H1 (cell line): Measurements from ENCODE around the gene FOSB. TPM values are rescaled to one million over a fixed set of nuclear protein-coding genes. Genes with fewer than 3 reads are reported as not detected.
A peak's percentile ranks its signal among the peaks of the same experiment; 100 is the strongest.

Experiments
- ASH2L ChIP-seq: fragments of 200-600, 300-600 bp; sonication (generic); IDR thresholded peaks from one replicate; pipeline ENCODE4 v1.7.1; 2017; ENCODE audit warnings: low read length
- EP300 ChIP-seq, 2 experiments: IDR thresholded peaks; 1 replicate in 1 of 2; 2 replicates in 1 of 2; pipeline ENCODE4 v1.6.1; 2011 to 2012; ENCODE audit warnings: low read depth in 2 of 2, low read length in 2 of 2, mild to moderate bottlenecking in 2 of 2, borderline replicate concordance in 1 of 2, inconsistent platforms in 1 of 2, moderate library complexity in 1 of 2
- GTF2F1 ChIP-seq: IDR thresholded peaks from 2 replicates; pipeline ENCODE4 v1.6.1; 2012; ENCODE audit warnings: low read depth, low read length, improper control_type of control experiment, borderline replicate concordance
- KDM4A ChIP-seq: IDR thresholded peaks from one replicate; pipeline ENCODE4 v1.7.1; 2012; ENCODE audit warnings: low read depth, mild to moderate bottlenecking, moderate library complexity, low read length, inconsistent platforms; ENCODE audit not compliant: severe bottlenecking
- RAD21 ChIP-seq, 2 experiments: IDR thresholded peaks in 1 of 2; conservative IDR thresholded peaks in 1 of 2; 2 replicates each; pipeline ENCODE4 v1.6.1; 2011; ENCODE audit warnings: low read depth in 2 of 2, low read length in 2 of 2, improper control_type of control experiment in 1 of 2, inconsistent platforms in 1 of 2, mild to moderate bottlenecking in 1 of 2, moderate library complexity in 1 of 2
- RBBP5 ChIP-seq: IDR thresholded peaks from 2 replicates; pipeline ENCODE4 v1.7.1; 2012; ENCODE audit warnings: low read depth, mild to moderate bottlenecking, inconsistent platforms, low read length, moderate library complexity, borderline replicate concordance
- SP4 ChIP-seq: IDR thresholded peaks from 2 replicates; pipeline ENCODE4 v1.6.1; 2012; ENCODE audit warnings: low read length, inconsistent platforms
- polyA plus RNA-seq, 7 experiments: library from polyadenylated mRNA; depleted of rRNA in 3 of 7; stranded (reverse) in 5 of 7; unstranded in 2 of 7; fragments of >200 nt in 5 of 7; fragments of 200-250 nt in 2 of 7; gene quantifications; 1 replicate in 5 of 7; 2 replicates in 1 of 7; 4 replicates in 1 of 7; pipeline versions ENCODE4 v1.2.1 to v1.2.3, GENCODE V29; 2011 to 2013; ENCODE audit warnings: missing spikeins in 2 of 7, mixed read lengths in 2 of 7
- total RNA-seq: library from RNA; stranded (reverse); fragmentation: NEBNext Ultra II Directional; extraction: Animal tissue kit (Norgen Biotek cat#: 25700); gene quantifications from 2 replicates; pipeline ENCODE4 v1.2.1, GENCODE V29; 2021
- TF ChIP-seq, protein P1 (sequence below): fragments of 300-600 bp; sonication (generic); IDR thresholded peaks from 2 replicates; pipeline ENCODE4 v1.7.1; 2012; ENCODE audit warnings: low read length, moderate library complexity, mild to moderate bottlenecking, inconsistent platforms; ENCODE audit not compliant: insufficient replicate concordance

FOSB gene
- total and polyA plus RNA-seq, 2 of the 8 experiments (the other 6 are each of a cell fraction or from before 2014, with no cell fraction given), result 0.44 to 2.7 TPM

DNA sequence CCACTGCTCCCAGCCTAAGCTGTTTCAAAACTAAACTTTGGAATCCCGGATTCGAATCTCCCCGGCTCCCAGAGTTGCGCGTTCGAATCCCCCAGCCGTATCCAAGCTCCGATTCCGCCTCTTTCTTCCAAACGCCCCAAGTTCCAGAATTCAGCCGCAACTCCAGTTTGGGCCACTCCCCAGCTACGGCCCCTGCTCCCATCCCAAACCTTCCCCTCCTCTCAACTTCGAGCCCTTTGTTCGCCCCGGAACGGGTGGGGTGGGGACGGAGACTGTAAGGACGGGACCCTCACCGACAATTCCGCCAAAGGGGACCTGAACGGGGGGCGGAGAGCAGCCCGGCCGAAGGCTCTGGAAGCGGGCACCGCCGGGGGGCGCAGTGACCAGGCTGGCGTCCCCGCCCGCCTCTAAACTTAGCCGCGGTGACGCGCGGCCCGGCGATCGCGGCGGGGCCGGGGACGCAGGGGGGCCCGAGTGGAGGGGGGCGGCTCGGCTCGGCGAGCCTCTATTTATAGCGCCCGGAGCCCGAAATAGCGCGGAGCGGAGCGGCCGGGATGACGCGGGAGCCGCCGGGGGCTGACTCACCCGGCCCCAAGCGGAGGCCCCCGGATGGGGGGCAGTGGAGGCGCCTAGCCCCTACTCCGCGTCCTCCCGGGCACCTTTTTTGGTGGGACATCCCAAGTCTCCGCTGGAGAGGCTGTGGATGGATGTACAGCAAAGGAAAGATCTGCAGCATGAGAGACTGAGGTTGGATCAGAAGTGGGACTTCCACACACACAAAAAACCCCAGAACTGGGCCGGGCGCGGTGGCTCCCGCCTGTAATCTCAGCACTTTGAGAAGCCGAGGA lies 39.2 kb upstream of the FOSB start (continued):
- TF ChIP-seq, protein P1, sequence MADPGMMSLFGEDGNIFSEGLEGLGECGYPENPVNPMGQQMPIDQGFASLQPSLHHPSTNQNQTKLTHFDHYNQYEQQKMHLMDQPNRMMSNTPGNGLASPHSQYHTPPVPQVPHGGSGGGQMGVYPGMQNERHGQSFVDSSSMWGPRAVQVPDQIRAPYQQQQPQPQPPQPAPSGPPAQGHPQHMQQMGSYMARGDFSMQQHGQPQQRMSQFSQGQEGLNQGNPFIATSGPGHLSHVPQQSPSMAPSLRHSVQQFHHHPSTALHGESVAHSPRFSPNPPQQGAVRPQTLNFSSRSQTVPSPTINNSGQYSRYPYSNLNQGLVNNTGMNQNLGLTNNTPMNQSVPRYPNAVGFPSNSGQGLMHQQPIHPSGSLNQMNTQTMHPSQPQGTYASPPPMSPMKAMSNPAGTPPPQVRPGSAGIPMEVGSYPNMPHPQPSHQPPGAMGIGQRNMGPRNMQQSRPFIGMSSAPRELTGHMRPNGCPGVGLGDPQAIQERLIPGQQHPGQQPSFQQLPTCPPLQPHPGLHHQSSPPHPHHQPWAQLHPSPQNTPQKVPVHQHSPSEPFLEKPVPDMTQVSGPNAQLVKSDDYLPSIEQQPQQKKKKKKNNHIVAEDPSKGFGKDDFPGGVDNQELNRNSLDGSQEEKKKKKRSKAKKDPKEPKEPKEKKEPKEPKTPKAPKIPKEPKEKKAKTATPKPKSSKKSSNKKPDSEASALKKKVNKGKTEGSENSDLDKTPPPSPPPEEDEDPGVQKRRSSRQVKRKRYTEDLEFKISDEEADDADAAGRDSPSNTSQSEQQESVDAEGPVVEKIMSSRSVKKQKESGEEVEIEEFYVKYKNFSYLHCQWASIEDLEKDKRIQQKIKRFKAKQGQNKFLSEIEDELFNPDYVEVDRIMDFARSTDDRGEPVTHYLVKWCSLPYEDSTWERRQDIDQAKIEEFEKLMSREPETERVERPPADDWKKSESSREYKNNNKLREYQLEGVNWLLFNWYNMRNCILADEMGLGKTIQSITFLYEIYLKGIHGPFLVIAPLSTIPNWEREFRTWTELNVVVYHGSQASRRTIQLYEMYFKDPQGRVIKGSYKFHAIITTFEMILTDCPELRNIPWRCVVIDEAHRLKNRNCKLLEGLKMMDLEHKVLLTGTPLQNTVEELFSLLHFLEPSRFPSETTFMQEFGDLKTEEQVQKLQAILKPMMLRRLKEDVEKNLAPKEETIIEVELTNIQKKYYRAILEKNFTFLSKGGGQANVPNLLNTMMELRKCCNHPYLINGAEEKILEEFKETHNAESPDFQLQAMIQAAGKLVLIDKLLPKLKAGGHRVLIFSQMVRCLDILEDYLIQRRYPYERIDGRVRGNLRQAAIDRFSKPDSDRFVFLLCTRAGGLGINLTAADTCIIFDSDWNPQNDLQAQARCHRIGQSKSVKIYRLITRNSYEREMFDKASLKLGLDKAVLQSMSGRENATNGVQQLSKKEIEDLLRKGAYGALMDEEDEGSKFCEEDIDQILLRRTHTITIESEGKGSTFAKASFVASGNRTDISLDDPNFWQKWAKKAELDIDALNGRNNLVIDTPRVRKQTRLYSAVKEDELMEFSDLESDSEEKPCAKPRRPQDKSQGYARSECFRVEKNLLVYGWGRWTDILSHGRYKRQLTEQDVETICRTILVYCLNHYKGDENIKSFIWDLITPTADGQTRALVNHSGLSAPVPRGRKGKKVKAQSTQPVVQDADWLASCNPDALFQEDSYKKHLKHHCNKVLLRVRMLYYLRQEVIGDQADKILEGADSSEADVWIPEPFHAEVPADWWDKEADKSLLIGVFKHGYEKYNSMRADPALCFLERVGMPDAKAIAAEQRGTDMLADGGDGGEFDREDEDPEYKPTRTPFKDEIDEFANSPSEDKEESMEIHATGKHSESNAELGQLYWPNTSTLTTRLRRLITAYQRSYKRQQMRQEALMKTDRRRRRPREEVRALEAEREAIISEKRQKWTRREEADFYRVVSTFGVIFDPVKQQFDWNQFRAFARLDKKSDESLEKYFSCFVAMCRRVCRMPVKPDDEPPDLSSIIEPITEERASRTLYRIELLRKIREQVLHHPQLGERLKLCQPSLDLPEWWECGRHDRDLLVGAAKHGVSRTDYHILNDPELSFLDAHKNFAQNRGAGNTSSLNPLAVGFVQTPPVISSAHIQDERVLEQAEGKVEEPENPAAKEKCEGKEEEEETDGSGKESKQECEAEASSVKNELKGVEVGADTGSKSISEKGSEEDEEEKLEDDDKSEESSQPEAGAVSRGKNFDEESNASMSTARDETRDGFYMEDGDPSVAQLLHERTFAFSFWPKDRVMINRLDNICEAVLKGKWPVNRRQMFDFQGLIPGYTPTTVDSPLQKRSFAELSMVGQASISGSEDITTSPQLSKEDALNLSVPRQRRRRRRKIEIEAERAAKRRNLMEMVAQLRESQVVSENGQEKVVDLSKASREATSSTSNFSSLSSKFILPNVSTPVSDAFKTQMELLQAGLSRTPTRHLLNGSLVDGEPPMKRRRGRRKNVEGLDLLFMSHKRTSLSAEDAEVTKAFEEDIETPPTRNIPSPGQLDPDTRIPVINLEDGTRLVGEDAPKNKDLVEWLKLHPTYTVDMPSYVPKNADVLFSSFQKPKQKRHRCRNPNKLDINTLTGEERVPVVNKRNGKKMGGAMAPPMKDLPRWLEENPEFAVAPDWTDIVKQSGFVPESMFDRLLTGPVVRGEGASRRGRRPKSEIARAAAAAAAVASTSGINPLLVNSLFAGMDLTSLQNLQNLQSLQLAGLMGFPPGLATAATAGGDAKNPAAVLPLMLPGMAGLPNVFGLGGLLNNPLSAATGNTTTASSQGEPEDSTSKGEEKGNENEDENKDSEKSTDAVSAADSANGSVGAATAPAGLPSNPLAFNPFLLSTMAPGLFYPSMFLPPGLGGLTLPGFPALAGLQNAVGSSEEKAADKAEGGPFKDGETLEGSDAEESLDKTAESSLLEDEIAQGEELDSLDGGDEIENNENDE, result no peak
- no peak for TF ChIP-seq EP300 (IDR thresholded peaks at IDR 0.05; ENCODE audit: borderline replicate concordance in 1 of 2, low read depth in 2 of 2, low read length in 2 of 2)
- TF ChIP-seq RAD21 (IDR thresholded peaks at IDR 0.05 in 1 of 2, conservative IDR thresholded peaks at IDR 0.05 in 1 of 2; ENCODE audit: low read depth in 2 of 2, low read length in 2 of 2), result peak in 1 of 2 experiments; percentile 30; a peak in 2 of 4 replicates
- no peak for TF ChIP-seq KDM4A
- TF ChIP-seq GTF2F1, result no peak
- TF ChIP-seq ASH2L, result peak; percentile 76
- TF ChIP-seq SP4, result 0 out of 2 replicates have a peak, but pooled peaks have one; percentile 23
- TF ChIP-seq RBBP5, result no peak; the same call in 1 of the 2 replicates
